ENCODE results near the gene PDE7B.

The PDE7B gene

DNA sequence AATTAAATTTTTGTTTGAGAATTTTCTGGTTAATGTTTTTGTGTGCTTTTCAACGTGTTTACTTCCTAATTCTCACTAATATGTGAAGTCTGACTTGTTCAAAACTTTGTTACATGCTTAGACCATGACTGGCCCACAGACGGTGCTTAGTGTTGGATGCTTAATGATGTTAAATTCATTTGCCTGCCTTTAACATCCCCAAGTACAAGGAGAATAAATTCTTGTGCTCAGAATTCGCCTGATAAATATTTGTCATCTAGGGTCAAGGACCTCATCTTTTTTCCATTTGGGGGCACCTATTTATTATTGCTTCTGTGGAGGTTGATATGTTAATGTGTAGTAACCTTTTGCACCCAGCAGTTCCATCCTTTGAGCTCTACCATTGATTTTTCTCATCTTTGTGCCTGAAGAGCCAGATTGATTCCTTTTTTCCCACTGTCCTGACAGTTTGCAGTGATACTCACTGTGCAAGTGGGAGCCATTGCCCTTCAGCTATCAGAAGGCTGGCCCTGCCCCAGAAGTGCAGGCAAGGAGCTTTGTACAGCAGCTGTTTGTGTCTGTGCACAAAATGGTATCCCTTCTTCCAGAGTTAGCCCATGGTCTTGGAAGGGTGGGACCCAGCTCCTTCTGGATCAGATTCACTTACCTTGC lies 170.8 kb downstream of the PDE7B start:
- in situ Hi-C loops (cut with MboI; ENCODE audit: low sequenced_read_pairs) = no loop called here

DNA sequence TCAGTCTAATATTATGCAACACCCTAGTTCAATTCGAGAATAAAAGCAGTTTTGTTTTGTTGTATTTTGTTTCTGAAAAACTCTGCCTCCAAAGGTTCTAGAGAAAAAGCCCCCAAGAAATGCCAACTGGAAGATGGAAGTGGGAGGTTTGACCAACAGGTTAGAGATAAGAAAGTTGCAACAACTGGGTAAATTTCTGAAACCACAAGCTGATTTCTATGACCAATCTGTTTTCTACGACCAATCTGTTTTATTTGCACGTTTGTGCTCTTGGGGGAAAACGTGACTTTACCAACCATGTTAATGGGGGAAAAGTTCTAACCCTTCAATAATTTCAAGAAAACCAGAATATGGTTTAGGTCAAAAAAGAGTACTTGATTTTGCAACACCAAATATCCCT lies 173.2 kb downstream of the PDE7B start:
- in situ Hi-C loops (cut with MboI; ENCODE audit: low sequenced_read_pairs) = no loop called here

- in situ Hi-C loops (cut with MboI; ENCODE audit: low sequenced_read_pairs) = no loop called here
These were observed 174.2 kb downstream of the PDE7B start for GRCh38 chr6:136025736-136026135.

DNA sequence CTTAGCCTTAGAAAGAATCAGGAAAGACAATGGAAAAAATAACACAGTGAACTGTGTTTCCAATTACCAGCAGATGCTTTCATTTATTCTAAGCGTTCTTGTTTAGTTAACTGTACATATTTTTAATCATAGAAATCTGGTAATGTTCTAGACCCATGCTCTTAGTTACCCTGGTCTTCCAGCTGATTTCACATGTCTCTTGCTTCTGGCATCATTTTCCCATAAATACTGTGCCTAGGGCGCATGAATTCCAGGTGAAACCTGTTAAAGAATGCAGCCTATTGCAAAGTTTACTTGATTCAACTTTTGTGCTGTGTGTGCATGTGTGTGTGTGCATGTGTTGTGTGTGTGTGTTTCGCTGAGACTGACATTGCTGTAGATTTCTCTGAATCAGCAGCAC lies 178.6 kb downstream of the PDE7B start:
- in situ Hi-C loops (cut with MboI; ENCODE audit: low sequenced_read_pairs) = no loop called here

DNA sequence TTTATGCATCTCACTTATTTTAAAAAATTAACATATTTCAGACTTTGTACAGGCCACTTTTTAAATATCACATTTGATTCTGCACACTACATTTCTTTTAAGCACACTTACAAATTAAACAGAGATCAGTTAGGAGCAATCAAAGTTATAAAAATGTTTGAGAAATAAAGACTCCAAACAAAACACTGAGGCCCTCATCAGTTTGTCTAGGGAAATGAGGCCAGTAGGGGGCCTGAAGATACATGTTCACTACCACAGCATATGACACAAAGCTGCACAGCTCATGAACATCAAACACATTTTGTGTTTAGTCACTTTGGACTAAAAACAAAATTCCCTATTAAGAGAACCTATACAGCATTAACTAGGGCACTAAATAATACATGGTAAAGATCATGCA lies 180.5 kb downstream of the PDE7B start:
- in situ Hi-C loops (cut with MboI; ENCODE audit: low sequenced_read_pairs) = no loop called here

GRCh38 chr6:136033416-136033815 lies 181.9 kb downstream of the PDE7B start:
- in situ Hi-C loops (cut with MboI; ENCODE audit: low sequenced_read_pairs) = no loop called here

GRCh38 chr6:136034422-136034821 lies 182.9 kb downstream of the PDE7B start:
- in situ Hi-C loops (cut with MboI; ENCODE audit: low sequenced_read_pairs) = no loop called here

- in situ Hi-C loops (cut with MboI; ENCODE audit: low sequenced_read_pairs) = no loop called here
These were observed 184.0 kb downstream of the PDE7B start for GRCh38 chr6:136035378-136036070.

GRCh38 chr6:136036071-136036380 lies 184.5 kb downstream of the PDE7B start:
- in situ Hi-C loops (cut with MboI; ENCODE audit: low sequenced_read_pairs) = no loop called here

DNA sequence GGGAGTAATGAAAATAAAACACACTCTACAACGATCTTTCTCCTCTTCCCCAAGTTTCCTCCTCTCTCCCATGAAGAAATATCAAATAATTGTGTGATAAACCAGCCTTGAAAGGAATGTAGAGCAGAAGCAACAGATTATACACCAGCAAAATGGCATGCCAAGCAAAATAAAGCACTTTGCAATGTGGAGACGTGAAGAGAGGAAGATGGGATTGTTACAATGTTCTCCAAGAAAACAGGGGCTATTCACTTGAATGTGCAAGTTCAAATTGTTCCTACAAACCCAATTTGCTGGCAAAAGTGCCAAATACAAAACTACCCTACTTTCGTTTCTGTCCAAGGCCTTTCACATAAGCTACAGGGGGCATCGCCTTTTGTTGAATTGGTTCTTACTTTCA lies 185.1 kb downstream of the PDE7B start:
- in situ Hi-C loops (cut with MboI; ENCODE audit: low sequenced_read_pairs) = no loop called here

DNA sequence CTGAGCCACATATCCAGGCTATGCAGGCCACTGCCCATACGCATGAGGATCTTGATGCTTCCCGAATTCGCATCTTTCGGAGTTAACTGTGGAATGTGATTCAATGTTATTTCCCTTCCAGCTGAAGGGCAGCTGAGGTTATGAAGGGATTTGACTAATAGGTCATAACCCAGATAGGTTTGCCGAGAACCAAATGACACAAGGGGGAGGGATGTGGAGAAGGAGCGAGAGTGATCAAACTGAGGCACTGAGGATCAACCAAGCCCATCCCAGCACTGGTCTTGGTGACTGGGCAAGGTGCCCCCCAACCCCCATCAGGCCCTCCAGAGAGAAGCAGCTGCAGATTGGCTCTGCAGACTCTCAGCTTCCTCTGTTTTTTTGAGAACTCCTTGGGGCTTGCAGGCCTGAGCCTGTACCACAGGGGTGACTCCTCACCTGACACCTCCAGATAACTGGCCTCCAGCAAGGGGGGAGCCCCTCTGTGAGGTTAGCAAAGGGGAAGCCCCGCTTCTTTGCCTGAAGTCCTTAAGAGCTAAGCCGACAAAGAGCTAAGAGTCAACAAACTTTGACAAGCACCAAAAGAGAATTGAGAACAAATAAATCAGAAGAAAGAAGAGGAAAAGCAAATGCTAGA lies 185.9 kb downstream of the PDE7B start:
- in situ Hi-C loops (cut with MboI; ENCODE audit: low sequenced_read_pairs) = no loop called here

DNA sequence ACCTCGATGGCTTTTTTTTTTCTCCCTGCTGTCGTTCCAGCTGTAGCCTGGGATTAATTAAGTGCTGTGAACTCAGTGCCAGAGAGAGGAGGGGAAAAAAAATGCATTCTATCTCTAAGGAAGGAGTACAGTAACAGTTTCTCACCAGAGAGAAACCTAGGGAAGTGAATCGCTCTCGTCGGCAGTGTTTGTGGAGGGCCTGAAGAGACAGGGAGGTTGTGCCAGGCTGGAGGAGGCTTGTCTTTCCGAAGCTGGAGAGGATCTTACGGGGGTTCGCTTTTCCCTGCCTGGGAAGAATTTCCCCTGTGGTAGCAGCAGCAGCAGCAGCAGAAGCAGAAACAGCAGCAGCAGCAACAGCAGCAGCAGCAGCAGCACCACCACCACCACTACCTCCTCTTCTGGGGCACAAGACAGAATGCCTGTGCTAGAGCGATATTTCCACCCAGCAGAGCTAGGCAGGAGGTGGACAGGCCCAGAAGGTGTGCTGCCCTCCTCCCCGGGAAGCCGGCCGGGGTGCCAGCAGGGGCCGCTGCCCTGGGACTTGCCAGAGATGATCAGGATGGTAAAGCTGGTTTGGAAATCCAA lies 186.5 kb downstream of the PDE7B start:
- in situ Hi-C loops (cut with MboI; ENCODE audit: low sequenced_read_pairs) = no loop called here

- in situ Hi-C loops (cut with MboI; ENCODE audit: low sequenced_read_pairs) = no loop called here
These were observed 187.0 kb downstream of the PDE7B start for GRCh38 chr6:136038531-136038930.

DNA sequence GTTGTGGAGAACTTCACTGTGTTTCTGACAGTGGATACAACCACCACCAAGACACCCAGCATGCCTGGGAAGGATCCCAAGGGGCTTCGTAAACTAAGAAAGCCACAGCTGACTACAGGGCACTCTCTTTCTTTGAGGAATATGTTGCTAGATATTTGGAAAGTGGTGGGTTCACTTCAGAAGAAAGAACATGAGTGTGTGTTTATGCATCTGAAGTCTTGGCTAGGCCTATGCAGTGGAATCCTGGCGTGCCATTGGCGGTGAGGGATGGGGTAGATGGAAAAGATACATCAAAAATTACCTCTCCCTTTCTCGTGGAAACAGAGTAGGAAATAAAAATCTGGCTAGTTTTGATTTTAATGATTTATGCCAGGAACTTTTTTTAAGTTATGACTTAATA lies 187.7 kb downstream of the PDE7B start:
- in situ Hi-C loops (cut with MboI; ENCODE audit: low sequenced_read_pairs) = no loop called here

GRCh38 chr6:136050475-136050874 lies 199.0 kb downstream of the PDE7B start:
- in situ Hi-C loops (cut with MboI; ENCODE audit: low sequenced_read_pairs) = no loop called here

DNA sequence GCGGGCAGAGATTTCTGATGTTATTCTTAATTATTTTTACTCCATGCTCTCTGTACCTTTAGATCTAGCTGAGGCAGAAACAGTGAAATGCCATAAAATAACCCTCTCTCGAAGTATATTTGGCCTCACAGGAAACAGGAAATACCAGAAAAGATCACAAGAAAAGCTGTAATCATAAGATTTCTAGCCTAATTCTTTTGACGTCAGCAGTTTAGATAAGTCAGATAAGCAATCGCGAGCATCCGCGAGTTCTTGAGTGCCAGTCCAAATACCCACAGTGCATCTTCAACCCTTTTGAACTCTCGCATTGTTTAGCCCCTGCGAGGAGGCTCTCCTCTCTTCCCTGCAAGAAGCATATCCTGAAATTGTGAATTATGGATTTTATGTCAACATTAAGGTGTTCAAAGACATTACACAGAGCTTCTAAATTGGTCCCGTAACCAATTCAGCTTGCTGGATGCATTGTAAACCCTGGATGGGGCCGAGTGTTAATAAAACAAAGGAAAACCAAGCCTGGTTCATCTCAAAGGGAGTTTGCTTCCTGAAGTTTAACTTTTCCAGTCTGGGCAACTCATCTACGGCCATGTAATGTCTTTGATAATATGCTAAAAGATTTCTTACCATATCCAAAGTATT lies 199.8 kb downstream of the PDE7B start:
- in situ Hi-C loops (cut with MboI; ENCODE audit: low sequenced_read_pairs) = no loop called here

DNA sequence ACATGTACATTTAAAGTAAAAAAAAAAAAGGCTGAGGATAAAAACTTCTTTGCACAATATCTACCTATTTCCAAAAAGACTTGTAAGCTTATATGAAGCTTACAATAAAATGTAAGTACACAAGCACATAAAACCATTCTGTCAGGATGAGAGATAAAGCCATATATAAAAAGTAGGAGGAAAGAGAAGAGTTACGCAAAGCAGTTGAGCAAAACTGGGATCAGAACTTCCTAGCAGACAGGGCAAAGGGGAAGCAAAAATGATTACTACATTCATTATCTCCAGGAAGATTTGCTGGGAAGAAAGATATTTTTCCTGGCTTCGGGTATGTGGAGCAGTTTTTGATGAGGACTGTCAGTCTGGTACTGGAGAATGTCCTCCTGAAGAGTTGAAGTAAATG lies 200.5 kb downstream of the PDE7B start:
- in situ Hi-C loops (cut with MboI; ENCODE audit: low sequenced_read_pairs) = no loop called here

DNA sequence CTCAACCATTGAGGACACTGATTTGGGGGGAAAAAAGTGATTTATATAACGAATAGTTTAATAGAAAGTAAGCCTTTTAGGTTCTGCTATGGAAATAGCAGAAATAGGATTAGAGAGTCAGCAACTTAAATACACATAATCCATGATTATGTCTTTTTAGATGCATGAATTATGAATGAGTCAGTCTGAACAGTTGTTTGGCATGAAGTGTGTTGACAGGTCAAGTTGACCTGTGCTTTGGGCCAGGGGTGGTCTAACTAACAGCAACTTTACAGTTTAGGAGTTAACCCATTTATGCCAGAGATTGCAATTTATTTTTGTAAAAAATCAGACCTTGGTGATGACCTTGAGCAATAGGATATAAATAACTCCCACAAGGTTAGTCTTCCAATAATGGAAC lies 207.4 kb downstream of the PDE7B start:
- in situ Hi-C loops (cut with MboI; ENCODE audit: low sequenced_read_pairs) = no loop called here

GRCh38 chr6:136059308-136059707 lies 207.8 kb downstream of the PDE7B start:
- in situ Hi-C loops (cut with MboI; ENCODE audit: low sequenced_read_pairs) = no loop called here

DNA sequence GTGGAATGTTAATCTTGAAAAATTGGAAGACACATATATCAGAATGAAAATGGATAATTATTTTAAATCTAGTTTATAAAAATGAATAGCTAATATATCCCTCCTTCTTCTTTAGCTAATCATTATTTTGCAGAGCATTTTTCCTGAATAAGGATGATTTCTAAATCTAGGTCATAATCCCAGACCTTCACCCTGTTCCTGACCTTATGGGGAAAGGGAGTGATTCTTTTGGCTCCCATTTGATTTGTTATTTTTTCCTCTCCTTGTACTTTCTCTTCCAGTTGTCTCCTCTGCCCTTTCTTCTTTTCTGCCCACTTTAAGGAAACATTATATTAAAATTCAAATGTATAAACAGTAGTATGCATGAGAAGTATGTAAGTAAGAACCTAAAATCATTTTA lies 208.6 kb downstream of the PDE7B start:
- in situ Hi-C loops (cut with MboI; ENCODE audit: low sequenced_read_pairs) = no loop called here

GRCh38 chr6:136060759-136061158 lies 209.3 kb downstream of the PDE7B start:
- in situ Hi-C loops (cut with MboI; ENCODE audit: low sequenced_read_pairs) = no loop called here

DNA sequence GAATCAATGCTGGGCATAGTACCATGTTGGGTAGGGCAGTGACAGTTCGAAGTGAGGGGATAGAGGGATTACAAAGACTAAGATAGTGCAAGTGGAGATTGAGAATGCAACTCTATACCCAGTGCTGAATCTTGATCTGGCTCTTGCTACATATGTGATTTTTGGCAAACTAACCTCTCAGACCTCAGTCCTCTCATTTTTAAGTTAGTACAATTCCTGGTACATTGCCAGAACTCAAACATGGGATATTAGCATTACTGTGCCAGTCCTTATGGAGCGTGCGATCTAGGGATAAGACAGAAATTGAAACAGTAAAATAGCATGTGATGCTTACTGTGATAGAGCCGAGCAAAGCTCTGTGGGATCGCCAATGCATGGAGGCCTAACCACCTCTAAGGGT lies 210.2 kb downstream of the PDE7B start:
- in situ Hi-C loops (cut with MboI; ENCODE audit: low sequenced_read_pairs) = no loop called here

Data from hTERT RPE-1 (cell line).